Amygdala (tissue), 56 donors: Measurements from ENCODE around the gene LTK.
"Not testable (repeated sequence)": the region's sequence is repeated elsewhere in the genome, so short reads cannot be mapped to it uniquely, and the experiment has no call there.

Experiments
- DNase-seq, 56 donors: peaks; one replicate each; lab custom pipeline; 2025; lab: John Stamatoyannopoulos, UW

LTK gene

DNA sequence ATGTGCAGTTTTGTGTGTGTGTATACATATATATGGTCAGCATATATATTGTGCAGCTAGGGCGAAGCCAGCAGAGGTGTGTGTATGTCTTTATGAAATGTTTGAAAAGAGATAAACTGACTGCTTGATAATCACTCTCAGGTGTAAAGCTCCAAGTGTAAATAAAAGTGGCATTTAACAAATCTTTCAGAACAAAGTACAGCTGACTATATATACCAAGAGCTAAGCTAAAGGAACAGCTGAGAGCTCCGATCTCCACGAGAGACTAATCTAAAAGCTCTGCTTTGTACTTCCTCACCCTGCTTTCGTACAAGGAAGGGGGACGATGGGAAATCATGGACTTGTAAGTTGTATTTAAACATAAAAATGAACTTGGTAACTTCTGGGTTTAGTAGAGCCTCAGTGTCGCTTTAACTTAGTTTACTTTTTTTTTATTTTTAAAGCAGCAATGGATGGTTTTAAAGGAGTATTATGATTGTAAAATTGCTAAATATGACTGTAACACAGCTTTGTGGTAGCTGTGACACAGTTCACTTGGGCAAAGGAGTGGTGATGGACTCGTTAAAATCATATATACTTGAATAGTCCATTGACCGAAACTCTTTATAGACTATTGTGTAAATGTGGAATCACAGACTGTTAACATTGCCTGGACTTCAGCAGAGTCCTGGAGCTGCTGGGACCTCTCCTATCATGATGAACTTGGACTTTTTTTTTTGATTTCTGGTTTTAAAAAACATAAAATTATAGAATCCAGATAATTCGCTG lies 31.3 kb downstream of the LTK start:
- DNase-seq, result no peak

DNA sequence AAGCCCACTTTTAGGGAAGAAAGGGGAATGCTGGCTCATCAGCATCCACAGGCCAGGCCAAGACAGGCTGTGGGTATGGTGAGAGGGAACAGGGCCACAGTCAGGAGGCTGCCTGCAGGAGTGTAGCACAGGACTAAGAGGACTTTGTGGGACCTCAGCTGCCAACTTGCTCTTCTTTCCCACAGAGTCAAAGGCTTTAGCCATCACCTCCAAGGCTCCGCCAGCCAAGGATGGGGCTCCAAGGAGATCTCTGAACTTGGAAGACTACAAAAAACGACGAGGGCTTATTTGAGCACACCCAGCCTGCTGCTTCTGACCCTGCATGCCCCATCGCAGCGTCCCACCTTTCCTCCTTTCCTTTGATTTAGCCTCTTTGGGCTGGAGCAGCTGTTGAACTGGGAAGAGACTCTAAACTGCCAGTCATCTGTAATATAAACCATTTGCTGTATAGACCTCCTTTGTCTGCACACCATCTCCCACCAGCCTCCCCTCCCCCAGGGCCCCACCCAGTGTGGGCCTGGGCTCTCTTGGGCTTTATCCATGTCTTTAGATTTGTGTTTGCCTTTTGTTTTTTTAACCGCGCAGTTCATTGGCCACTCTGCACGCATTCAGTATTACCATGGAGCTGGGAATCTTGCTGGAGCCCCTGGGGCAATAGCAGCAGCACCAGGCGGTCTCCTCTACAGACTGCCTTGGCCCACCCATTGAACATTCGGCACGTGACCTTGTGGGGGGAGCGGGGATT lies 33.1 kb downstream of the LTK start:
- no peak for DNase-seq

DNA sequence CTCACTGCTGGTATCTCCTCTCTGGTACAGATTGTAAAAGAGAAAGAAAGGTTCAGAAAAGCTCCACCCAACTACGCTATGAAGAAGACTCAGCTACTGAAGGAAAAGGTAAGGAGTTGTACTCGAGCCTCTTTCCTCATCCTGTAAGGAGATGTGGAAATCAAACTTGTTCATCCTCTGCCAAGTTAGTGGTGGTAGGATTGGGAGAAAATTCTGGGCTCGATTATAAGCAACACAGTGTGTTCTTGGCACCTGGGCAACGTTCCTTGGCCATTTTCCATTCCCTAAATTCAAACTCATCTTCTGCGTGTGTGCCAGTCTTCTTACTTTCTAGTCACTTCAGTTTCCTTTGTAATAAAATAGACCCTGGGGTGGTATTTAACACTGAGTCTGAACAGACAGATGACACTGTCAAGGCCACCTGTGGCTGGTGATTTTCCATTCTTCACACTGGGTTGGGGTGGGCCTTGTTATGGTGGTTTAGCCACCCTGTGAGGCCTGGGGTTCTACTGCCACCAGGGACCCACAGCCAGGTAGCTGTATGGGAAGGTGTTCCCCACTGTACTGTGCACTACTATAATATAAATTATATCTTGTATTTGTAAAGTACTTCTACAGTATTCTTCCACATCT lies 37.1 kb downstream of the LTK start:
- DNase-seq, result no peak

DNA sequence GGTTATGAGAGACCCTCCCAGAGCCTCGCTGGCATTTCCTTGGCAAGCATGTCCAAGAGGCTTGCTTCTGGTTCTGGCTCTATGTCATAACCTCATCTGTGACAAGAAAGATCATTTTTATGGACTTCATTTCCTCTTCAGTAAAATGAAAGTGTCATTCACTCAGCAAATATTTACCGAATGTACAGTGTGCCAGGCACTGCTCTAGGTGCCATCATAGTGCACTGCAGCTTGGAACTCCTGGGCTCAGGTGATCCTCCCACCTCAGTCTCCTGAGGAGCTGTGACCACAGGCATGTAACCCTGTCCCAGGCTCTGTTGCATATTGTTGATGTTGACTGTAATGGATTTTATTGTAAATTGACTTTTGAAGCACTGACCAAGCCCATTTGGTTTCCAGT lies 38.7 kb downstream of the LTK start:
- no peak for DNase-seq

- no peak for DNase-seq
Observed at GRCh38 chr15:41474436-41474835, 39.2 kb downstream of the LTK start.

GRCh38 chr15:41473418-41473817 lies 40.2 kb downstream of the LTK start:
- DNase-seq, result no peak

- DNase-seq, result not testable (repeated sequence)
Observed at GRCh38 chr15:41469644-41470043, 44.0 kb downstream of the LTK start.

GRCh38 chr15:41466711-41467110 lies 46.9 kb downstream of the LTK start:
- no peak for DNase-seq

DNA sequence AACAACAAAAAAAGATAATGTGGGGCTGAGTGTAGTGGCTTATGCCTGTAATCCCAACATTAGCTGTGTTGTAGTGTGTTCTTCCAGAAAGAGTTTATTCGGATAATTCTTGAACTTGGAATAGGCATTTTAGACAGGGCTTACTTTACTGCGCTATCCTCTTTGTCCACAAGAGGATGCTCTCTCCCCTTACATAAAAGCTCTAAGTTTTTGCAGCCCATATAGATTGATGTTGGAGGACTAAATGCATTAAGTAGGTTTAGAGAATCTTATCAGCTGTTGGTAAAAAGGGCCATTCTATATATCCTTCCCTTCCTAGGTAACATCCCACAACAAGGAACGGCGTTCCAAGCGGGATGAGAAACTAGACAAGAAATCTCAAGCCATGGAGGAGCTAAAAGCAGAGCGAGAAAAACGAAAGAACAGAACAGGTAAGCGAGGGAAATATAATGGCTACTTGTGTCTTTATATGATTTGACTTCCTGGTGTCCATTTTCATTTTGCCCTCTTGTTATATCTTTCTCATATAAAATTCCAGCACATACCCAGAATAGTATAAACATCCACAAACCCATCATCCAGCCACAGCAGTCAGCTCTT lies 47.7 kb downstream of the LTK start:
- DNase-seq, result peak in 1 of 56 donors; percentile 4

DNA sequence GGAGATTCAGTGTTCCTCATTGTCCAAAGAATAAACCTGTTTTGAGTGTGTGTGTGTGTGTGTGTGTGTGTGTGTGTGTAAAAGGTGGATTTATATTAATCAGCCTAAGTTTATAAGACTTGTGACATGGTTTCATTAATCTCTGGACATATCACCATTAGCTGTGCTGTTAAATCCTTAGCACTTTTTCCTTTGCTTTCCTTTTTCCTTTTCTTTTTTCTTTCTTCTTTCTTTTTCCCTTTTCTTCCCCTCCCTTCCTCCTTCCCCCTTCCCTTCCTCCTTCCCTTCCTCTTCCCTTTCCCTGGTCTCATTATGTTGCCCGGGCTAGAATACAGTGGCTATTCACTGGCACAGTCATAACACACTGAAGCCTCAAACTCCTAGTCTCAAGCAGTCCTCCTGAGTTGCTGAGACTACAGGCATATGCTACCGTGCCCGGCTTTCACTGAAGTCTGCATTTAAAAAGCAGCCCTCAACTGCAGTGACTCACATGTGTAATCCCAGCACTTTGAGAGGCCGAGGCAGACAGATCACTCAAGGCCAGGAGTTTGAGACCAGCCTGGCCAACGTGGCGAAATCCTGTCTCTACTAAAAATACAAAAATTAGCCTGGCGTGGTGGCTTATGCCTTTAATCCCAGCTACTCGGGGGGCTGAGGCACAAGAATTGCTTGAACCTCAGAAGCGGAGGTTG lies 48.6 kb downstream of the LTK start:
- no peak for DNase-seq

DNA sequence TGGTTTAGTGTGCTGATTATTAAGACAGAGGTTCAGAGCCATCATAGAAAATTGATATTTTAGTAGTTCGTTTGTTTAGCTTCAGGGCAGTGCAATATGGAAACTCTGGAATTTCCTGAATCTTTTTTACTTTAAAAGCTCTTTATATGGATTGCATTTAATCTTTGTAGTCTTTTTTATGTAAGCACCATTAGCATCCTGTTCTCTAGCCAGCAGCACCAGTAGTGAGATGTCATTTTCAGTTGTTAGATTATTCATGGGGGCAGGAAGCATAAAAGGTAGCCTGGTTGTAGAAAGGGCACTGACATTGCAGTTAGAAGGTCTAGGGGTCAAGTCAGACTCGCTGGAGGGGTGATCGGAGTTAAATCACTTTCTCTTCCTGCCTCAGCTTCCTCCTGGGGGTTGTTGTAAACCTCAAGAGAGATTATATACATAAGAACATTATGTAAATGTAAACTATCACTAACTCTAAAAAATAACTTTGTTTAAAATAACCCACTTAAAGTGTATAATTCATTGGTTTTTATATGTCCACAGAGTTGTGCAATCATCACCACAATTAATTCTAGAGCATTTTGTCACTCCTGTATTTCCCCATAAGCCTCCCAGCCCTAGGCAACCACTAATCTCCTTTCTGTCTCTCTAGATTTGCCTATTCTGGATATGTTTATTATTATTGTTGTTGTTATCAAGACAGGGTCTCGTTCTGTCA lies 51.4 kb downstream of the LTK start:
- DNase-seq, result no peak
